ENCODE data around the gene RTKN. TPM values are rescaled to one million over a fixed set of nuclear protein-coding genes. Genes with fewer than 3 reads are reported as not detected.
A peak's percentile ranks its signal among the peaks of the same experiment; 100 is the strongest.

RTKN gene
- total and polyA plus RNA-seq, 2 of the 13 experiments (the other 11 are each of a cell fraction or from before 2014, with no cell fraction given): 159 to 166 TPM

- no peak; the same call in 1 of the 2 replicates for TF ChIP-seq TBX3 (IDR thresholded peaks at IDR 0.05; ENCODE audit: borderline replicate concordance)
- peak; percentile 97 for TF ChIP-seq ZNF574 (CRISPR knock-in tag; IDR thresholded peaks at IDR 0.05)
- TF ChIP-seq ZKSCAN5 (CRISPR knock-in tag; IDR thresholded peaks at IDR 0.05): 0 out of 2 replicates have a peak, but pooled peaks have one; percentile 50
- no peak for TF ChIP-seq HDAC6 (IDR thresholded peaks at IDR 0.05; ENCODE audit: low read depth, low read length)
- TF ChIP-seq NFATC3 (CRISPR knock-in tag; IDR thresholded peaks at IDR 0.05): peak; percentile 88; the same call in 1 of the 2 replicates
- no peak for TF ChIP-seq FOXA1 (IDR thresholded peaks at IDR 0.05)
- peak; percentile 59 for TF ChIP-seq FOXA1 (CRISPR knock-in tag; IDR thresholded peaks at IDR 0.05)
- TF ChIP-seq ZNF609 (CRISPR knock-in tag; IDR thresholded peaks at IDR 0.05; ENCODE audit: borderline replicate concordance): peak; percentile 83
- TF ChIP-seq POLR2AphosphoS5 (IDR thresholded peaks at IDR 0.05; ENCODE audit: low read depth, low read length): peak; percentile 99
- no peak for TF ChIP-seq ZNF562 (CRISPR knock-in tag; IDR thresholded peaks at IDR 0.05; ENCODE audit: borderline replicate concordance)
- peak; percentile 27; the same call in 1 of the 2 replicates for TF ChIP-seq ZNF773 (CRISPR knock-in tag; IDR thresholded peaks at IDR 0.05; ENCODE audit: borderline replicate concordance)
- peak; percentile 74 for TF ChIP-seq ZNF10 (CRISPR knock-in tag; IDR thresholded peaks at IDR 0.05; ENCODE audit: borderline replicate concordance, low read depth)
- TF ChIP-seq SNAPC5 (CRISPR knock-in tag; IDR thresholded peaks at IDR 0.05; ENCODE audit: borderline replicate concordance): no peak
- peak; percentile 99 for TF ChIP-seq ZNF567 (CRISPR knock-in tag; IDR thresholded peaks at IDR 0.05; ENCODE audit: borderline replicate concordance)
- TF ChIP-seq NFAT5 (CRISPR knock-in tag; IDR thresholded peaks at IDR 0.05): peak; percentile 90
- TF ChIP-seq RFX1 (IDR thresholded peaks at IDR 0.05): no peak
Measured at GRCh38 chr2:74472086-74472944, 30.6 kb upstream of the RTKN start, which contains the start of gene MRPL53 (continued).
